ENCODE data around the gene NMBR. TPM values are rescaled to one million over a fixed set of nuclear protein-coding genes. Genes with fewer than 3 reads are reported as not detected.

NMBR gene
- total RNA-seq, 1 experiment from 2014 or later = not detected

- Histone ChIP-seq H3K23me2 (ENCODE audit: insufficient read length, low read depth, low read length, poor library complexity, severe bottlenecking) (no peaks in the 10 kb centered on the region), H3K14ac (ENCODE audit: insufficient read depth, low read length) (no peak overlapping the region), H4K20me1 (ENCODE audit: control insufficient read depth, insufficient read depth, insufficient read length) (no peaks in the 10 kb centered on the region), H3K4me2 (ENCODE audit: insufficient read depth, insufficient read length, low read length) (no peak overlapping the region), H3K4me1 (ENCODE audit: insufficient read depth, low read length) (peaks cover 2% of the 10 kb centered on the region; the same call in 1 of the 2 replicates), H3K27ac (ENCODE audit: insufficient read length, low read depth, low read length) (no peak overlapping the region), H4K5ac (ENCODE audit: insufficient read length, low read depth, low read length) (no peak overlapping the region), H2AK5ac (ENCODE audit: insufficient read length, low read length) (no peak overlapping the region), H4K91ac (ENCODE audit: insufficient read length, low read depth, low read length) (no peak overlapping the region), H3K4ac (ENCODE audit: low read depth, low read length) (no peak overlapping the region), H3K9ac (ENCODE audit: extremely low read depth, insufficient read length, low read length) (no peak overlapping the region), H3K18ac (ENCODE audit: insufficient read length, low read depth, low read length) (no peak overlapping the region), H3K27me3 (ENCODE audit: insufficient read depth, low read length) (no peaks in the 10 kb centered on the region), H2BK12ac (ENCODE audit: insufficient read length, low read depth, low read length) (no peak overlapping the region), H3K9me3 (ENCODE audit: control insufficient read depth, low read depth, low read length) (no peaks in the 10 kb centered on the region), H4K8ac (replicated peaks; ENCODE audit: insufficient read length, low read depth, low read length) (no peak overlapping the region), H2BK5ac (ENCODE audit: insufficient read length, low read length) (no peak overlapping the region), H3K56ac (ENCODE audit: insufficient read length, low read depth, low read length) (no peak overlapping the region), H3K79me2 (ENCODE audit: insufficient read depth, low read length) (no peaks in the 10 kb centered on the region), H2BK120ac (ENCODE audit: low read depth, low read length, poor library complexity, severe bottlenecking) (no peak overlapping the region), H2BK15ac (ENCODE audit: low read depth, low read length) (no peak overlapping the region), H3K23ac (ENCODE audit: insufficient read length, low read depth, low read length) (no peak overlapping the region), H3K79me1 (ENCODE audit: insufficient read depth, low read depth, low read length, poor library complexity, severe bottlenecking) (no peaks in the 10 kb centered on the region), H2BK20ac (ENCODE audit: low read depth, low read length, poor library complexity, severe bottlenecking) (no peak overlapping the region), H2AFZ (ENCODE audit: low read length) (no peak overlapping the region), H3T11ph (ENCODE audit: low read length) (no peak overlapping the region)
- Mint-ChIP-seq H3K4me1 (peaks cover 0 to 4% of the 10 kb centered on the region in 2 experiments; a peak in 2 of 4 replicates), H3K36me3 (ENCODE audit: insufficient read depth in 1 of 3, low read depth in 3 of 3) (peaks cover 2 to 6% (median 4%) of the 10 kb centered on the region in 3 experiments; a peak in 3 of 7 replicates), H3K27me3 (ENCODE audit: low read depth) (no peaks in the 10 kb centered on the region), H3K4me3 (no peak overlapping the region), H3K27ac (no peak overlapping the region), H3K9me3 (peaks cover 0 to 8% of the 10 kb centered on the region in 2 experiments; a peak in 3 of 5 replicates)
- TF ChIP-seq CTCF (conservative IDR thresholded peaks at IDR 0.05) = no peak
- no peak for DNase-seq
- no CpG with 5 or more reads among the region's 1 CpG for WGBS (ENCODE audit: extremely low coverage, insufficient read length, low lambda C conversion rate)
Measured at GRCh38 chr6:142074516-142074915, 72.4 kb downstream of the NMBR start.

Data from H9 (cell line).